K562 (cell line): ENCODE measurements around the gene IFI30. TPM values are rescaled to one million over a fixed set of nuclear protein-coding genes. Genes with fewer than 3 reads are reported as not detected.
A peak's percentile ranks its signal among the peaks of the same experiment; 100 is the strongest.

ENCODE experiments used
- BCOR ChIP-seq: fragments of 450-650 bp; IDR thresholded peaks from 2 replicates; pipeline ENCODE4 v1.6.1; 2016
- CCNT2 ChIP-seq: IDR thresholded peaks from 2 replicates; pipeline ENCODE4 v1.6.1; 2011; ENCODE audit warnings: borderline replicate concordance, low read depth, mild to moderate bottlenecking, moderate library complexity, mixed read lengths, low read length; ENCODE audit not compliant: insufficient read length; ENCODE audit errors: extremely low read depth
- ETS1 ChIP-seq: conservative IDR thresholded peaks from 2 replicates; pipeline ENCODE4 v1.6.1; 2011; ENCODE audit warnings: low read depth, mild to moderate bottlenecking, low read length; ENCODE audit not compliant: control insufficient read depth
- FOXK2 ChIP-seq, 2 experiments: fragments of 450-650 bp; IDR thresholded peaks in 1 of 2; conservative IDR thresholded peaks in 1 of 2; 2 replicates each; pipeline ENCODE4 v1.6.1; 2016; ENCODE audit warnings: low read depth in 2 of 2, mild to moderate bottlenecking in 1 of 2
- GATAD2A ChIP-seq: fragments of 450-650 bp; IDR thresholded peaks from 2 replicates; pipeline ENCODE4 v1.6.1; 2017
- HNRNPH1 ChIP-seq: fragments of 200-400 bp; formaldehyde crosslinking; optimal IDR thresholded peaks from 2 replicates; pipeline ENCODE3; 2017; ENCODE audit warnings: low read depth, mild to moderate bottlenecking, low read length, moderate library complexity
- HNRNPL ChIP-seq: fragments of 200-400 bp; formaldehyde crosslinking; IDR thresholded peaks from 2 replicates; pipeline ENCODE4 v1.6.1; 2017; ENCODE audit warnings: low read depth, mild to moderate bottlenecking, low read length
- MEF2D ChIP-seq: conservative IDR thresholded peaks from 2 replicates; pipeline ENCODE4 v1.6.1; 2016; ENCODE audit warnings: low read depth, missing genetic modification characterization, missing compliant biosample characterization
- SIN3B ChIP-seq: fragments of 450-650 bp; IDR thresholded peaks from 2 replicates; pipeline ENCODE4 v1.6.1; 2017; ENCODE audit warnings: low read depth, mild to moderate bottlenecking, moderate library complexity
- TOE1 ChIP-seq, 2 experiments: fragments of 450-650 bp in 1 of 2; sonication (generic) in 1 of 2; formaldehyde crosslinking in 1 of 2; IDR thresholded peaks; 2 replicates each; pipeline versions ENCODE4 v1.7.1 to v1.8.0; 2016 to 2022; ENCODE audit warnings: borderline replicate concordance in 2 of 2, mild to moderate bottlenecking in 2 of 2, antibody characterized with exemption in 1 of 2, inconsistent platforms in 1 of 2, low read depth in 1 of 2, missing genetic modification reagents in 1 of 2, moderate library complexity in 1 of 2
- ZNF212 ChIP-seq: fragments of 450-650 bp; formaldehyde crosslinking; IDR thresholded peaks from 2 replicates; pipeline ENCODE4 v1.4.0; 2020; ENCODE audit warnings: mild to moderate bottlenecking
- polyA plus RNA-seq, 8 experiments: library from polyadenylated mRNA; depleted of rRNA in 4 of 8; stranded (reverse) in 5 of 8; unstranded in 3 of 8; fragments of >200 nt; fragmentation: Nextera tagmentation in 2 of 8; fragmentation: Illumina TruSeq in 1 of 8; extraction: Ambion mirVana in 2 of 8; extraction: Trizol in 1 of 8; gene quantifications; 2 replicates each; pipeline versions ENCODE4 v1.2.1 to v1.2.3, GENCODE V29; 2011 to 2014; ENCODE audit warnings: inconsistent platforms in 1 of 8, missing spikeins in 1 of 8
- total RNA-seq, 7 experiments: library from RNA; depleted of rRNA in 6 of 7; stranded (reverse); fragments of >200 nt in 6 of 7; fragmentation: Illumina TruSeq in 2 of 7; extraction: Trizol in 2 of 7; gene quantifications; 2 replicates each; pipeline versions ENCODE4 v1.2.1 to v1.2.3, GENCODE V29; 2011 to 2021; ENCODE audit warnings: low replicate concordance in 1 of 7
- TF ChIP-seq, protein P1 (sequence below): fragments of 250-450 bp; sonication (Bioruptor Pico); IDR thresholded peaks from 2 replicates; pipeline ENCODE4 v1.4.0; 2020; ENCODE audit warnings: borderline replicate concordance
- TF ChIP-seq, protein P2 (sequence below): fragments of 200-800 bp; sonication (Bioruptor generic); IDR thresholded peaks from 2 replicates; pipeline ENCODE4 v1.6.1; 2017; ENCODE audit warnings: missing genetic modification characterization, missing compliant biosample characterization

IFI30 gene
- total and polyA plus RNA-seq, 9 of the 15 experiments (the other 6 are each of a cell fraction or from before 2014, with no cell fraction given): 63.7 to 430 (median 109) TPM

- no peak for TF ChIP-seq ETS1
- no peak for TF ChIP-seq ZNF212
- no peak for TF ChIP-seq HNRNPH1
- peak in 1 of 2 experiments; percentile 33; a peak in 1 of 4 replicates for TF ChIP-seq FOXK2 (conservative IDR thresholded peaks at IDR 0.05 in 1 of 2, IDR thresholded peaks at IDR 0.05 in 1 of 2; ENCODE audit: low read depth in 2 of 2)
- TF ChIP-seq, protein P1, sequence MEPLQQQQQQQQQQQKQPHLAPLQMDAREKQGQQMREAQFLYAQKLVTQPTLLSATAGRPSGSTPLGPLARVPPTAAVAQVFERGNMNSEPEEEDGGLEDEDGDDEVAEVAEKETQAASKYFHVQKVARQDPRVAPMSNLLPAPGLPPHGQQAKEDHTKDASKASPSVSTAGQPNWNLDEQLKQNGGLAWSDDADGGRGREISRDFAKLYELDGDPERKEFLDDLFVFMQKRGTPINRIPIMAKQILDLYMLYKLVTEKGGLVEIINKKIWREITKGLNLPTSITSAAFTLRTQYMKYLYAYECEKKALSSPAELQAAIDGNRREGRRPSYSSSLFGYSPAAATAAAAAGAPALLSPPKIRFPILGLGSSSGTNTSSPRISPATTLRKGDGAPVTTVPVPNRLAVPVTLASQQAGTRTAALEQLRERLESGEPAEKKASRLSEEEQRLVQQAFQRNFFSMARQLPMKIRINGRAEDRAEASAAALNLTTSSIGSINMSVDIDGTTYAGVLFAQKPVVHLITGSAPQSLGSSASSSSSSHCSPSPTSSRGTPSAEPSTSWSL: no peak
- peak; percentile 91 for TF ChIP-seq BCOR
- peak; percentile 58 for TF ChIP-seq GATAD2A
- no peak for TF ChIP-seq HNRNPL
- no peak for TF ChIP-seq SIN3B
- TF ChIP-seq, protein P2, sequence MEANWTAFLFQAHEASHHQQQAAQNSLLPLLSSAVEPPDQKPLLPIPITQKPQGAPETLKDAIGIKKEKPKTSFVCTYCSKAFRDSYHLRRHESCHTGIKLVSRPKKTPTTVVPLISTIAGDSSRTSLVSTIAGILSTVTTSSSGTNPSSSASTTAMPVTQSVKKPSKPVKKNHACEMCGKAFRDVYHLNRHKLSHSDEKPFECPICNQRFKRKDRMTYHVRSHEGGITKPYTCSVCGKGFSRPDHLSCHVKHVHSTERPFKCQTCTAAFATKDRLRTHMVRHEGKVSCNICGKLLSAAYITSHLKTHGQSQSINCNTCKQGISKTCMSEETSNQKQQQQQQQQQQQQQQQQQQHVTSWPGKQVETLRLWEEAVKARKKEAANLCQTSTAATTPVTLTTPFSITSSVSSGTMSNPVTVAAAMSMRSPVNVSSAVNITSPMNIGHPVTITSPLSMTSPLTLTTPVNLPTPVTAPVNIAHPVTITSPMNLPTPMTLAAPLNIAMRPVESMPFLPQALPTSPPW (CRISPR knock-in tag): peak; percentile 78
- TF ChIP-seq TOE1 (IDR thresholded peaks at IDR 0.05; ENCODE audit: borderline replicate concordance): peak; percentile 85
- TF ChIP-seq TOE1 (CRISPR knock-in tag; IDR thresholded peaks at IDR 0.05; ENCODE audit: borderline replicate concordance, low read depth): no peak
- TF ChIP-seq MEF2D (tag): peak; percentile 61; the same call in 1 of the 2 replicates
- peak; percentile 21 for TF ChIP-seq CCNT2
These were observed 51.1 kb downstream of the IFI30 start (continued) for GRCh38 chr19:18224525-18225354.
